Osteocyte (in vitro differentiated cells): ENCODE data around the gene GPX1. TPM values are rescaled to one million over a fixed set of nuclear protein-coding genes. Genes with fewer than 3 reads are reported as not detected.

Source experiments
- DNase-seq: peaks from one replicate; pipeline ENCODE4 v3.0.0; 2021; ENCODE audit warnings: mixed read lengths; ENCODE audit not compliant: unreplicated experiment; ENCODE audit errors: extremely low spot score
- H3K27ac Mint-ChIP-seq: one replicate; pipeline ENCODE4 v1.8.0; 2021; ENCODE audit warnings: mild to moderate bottlenecking, mixed read lengths; ENCODE audit not compliant: unreplicated experiment
- H3K27me3 Mint-ChIP-seq: one replicate; pipeline ENCODE4 v1.8.0; 2021; ENCODE audit warnings: mixed read lengths; ENCODE audit not compliant: unreplicated experiment
- H3K36me3 Mint-ChIP-seq: one replicate; pipeline ENCODE4 v1.8.0; 2021; ENCODE audit warnings: mixed read lengths; ENCODE audit not compliant: unreplicated experiment
- H3K4me1 Mint-ChIP-seq: one replicate; pipeline ENCODE4 v1.8.0; 2021; ENCODE audit warnings: mixed read lengths; ENCODE audit not compliant: unreplicated experiment
- H3K4me3 Mint-ChIP-seq: one replicate; pipeline ENCODE4 v1.8.0; 2021; ENCODE audit warnings: mild to moderate bottlenecking, moderate library complexity, mixed read lengths; ENCODE audit not compliant: unreplicated experiment
- H3K9me3 Mint-ChIP-seq: one replicate; pipeline ENCODE4 v1.8.0; 2021; ENCODE audit warnings: mixed read lengths; ENCODE audit not compliant: unreplicated experiment
- CTCF ChIP-seq: fragments of 200-600 bp; sonication (generic); IDR thresholded peaks from 2 replicates; pipeline ENCODE4 v1.5.0; 2021; ENCODE audit warnings: antibody characterized with exemption, mild to moderate bottlenecking, moderate library complexity
- total RNA-seq: library from RNA; stranded (reverse); gene quantifications from 2 replicates; pipeline ENCODE4 v1.2.1, GENCODE V29; 2021

GPX1 gene
- total RNA-seq, 1 donor from 2014 or later: 91.6 TPM

DNA sequence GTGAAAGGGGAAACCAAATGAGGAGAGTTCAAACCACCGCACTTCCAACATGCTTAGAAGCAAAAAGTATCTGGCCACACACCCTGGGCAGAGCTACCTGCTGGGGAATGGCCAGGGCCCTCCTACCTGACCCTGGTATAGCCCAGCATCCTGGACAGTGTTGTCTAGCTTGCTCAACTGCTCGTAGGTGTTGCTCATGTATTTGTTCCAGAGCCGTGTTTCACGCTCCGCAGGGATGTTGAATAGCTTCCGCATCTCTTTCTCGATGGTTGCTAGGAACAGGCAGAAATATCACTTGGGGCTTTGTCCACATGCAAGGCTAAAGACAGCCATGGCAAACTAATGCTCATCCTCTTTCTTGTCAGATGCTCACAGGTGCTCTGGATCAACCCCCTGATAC, 33.4 kb downstream of the GPX1 start:
- no peak overlapping the region for H3K4me3 Mint-ChIP-seq

DNA sequence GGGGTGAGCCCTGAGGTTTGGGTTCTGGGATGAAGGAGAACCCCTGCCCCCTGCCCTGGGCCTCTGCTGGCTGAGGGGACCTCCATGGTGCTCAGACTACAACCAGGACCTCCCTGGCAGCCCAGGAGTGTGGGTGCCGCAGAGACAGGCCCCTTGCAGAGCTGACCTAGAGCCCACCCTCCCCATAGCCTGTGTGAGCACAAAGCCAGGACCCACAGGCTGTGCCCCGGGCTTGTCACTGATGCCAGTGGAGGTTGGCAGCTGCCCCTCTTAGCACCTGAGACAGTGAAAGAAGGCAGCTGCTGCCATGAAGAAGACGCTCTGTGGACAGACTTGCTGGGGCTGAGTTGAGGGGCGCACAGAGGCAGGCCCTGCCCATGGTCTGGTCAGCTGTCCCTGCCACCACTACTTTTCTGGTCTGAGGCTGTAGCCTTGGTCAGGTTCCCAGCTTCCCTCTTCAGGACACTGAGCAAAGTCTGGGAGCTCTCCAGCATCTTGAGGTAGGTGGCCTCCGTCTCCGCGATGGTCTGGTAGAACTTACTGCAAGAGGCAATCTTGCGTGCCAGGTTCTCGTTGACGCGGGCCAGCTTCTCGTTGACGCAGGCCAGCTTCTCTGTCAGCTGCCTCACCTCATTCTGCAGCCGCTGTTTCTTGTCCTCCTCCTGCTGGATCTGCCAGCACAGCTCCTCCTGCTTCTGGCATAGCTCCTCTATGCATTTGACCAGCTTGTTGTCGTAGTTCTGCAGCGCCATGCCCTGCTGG, 41.3 kb downstream of the GPX1 start:
- Mint-ChIP-seq H3K4me1 (peaks cover 13% of the 10 kb centered on the region), H3K9me3 (no peaks in the 10 kb centered on the region), H3K36me3 (peaks cover 21% of the 10 kb centered on the region), H3K27ac (no peak overlapping the region), H3K4me3 (no peak overlapping the region), H3K27me3 (no peaks in the 10 kb centered on the region)
- TF ChIP-seq CTCF: no peak
- no peak for DNase-seq

More for the DNA sequence above, 33.4 kb downstream of the GPX1 start:
- Mint-ChIP-seq H3K4me1 (no peaks in the 10 kb centered on the region), H3K36me3 (peaks cover 53% of the 10 kb centered on the region), H3K27me3 (no peaks in the 10 kb centered on the region), H3K27ac (no peak overlapping the region), H3K9me3 (no peaks in the 10 kb centered on the region)
- no peak for DNase-seq
- TF ChIP-seq CTCF: no peak

DNA sequence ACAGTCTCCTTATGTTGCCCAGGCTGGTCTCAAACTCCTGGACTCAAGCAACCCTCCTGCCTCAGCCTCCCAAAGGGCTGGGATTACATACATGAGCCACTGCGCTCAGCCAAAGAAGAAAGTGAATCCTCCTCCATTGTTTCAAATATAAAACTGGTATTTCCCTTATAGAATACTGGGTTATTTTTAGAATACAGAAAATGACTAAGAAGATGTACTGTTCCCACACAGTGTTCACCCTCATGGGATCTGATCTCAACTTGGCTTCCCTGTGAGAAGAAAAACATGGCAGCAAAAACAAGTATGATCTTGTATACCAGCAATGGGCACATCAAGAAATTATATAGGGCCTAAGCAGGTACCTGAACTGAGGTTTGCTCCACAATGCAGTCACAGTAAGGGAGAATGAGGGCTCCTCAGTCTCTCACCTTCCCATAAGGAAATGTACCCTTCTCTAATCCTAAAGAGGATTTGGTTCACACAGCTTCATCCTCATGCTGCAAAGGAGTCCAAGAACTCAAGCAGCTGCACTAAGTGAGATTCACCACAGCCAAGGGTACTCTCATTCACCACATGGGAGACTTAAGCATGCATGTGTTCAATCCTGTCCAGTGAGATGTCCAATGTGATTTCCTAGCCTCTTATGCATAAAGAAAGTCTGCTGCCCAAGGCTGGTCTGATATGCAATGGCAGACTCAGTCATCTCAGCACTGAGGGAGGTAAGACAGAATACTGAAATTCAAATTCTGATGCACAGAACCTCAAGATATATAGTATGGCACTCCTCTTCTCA, 44.1 kb downstream of the GPX1 start:
- H3K4me3 Mint-ChIP-seq: no peak overlapping the region
- TF ChIP-seq CTCF: no peak
- no peak for DNase-seq
- no peaks in the 10 kb centered on the region for H3K27me3 Mint-ChIP-seq
- peak overlapping the region; percentile 74 for H3K27ac Mint-ChIP-seq
- no peaks in the 10 kb centered on the region for H3K9me3 Mint-ChIP-seq
- H3K36me3 Mint-ChIP-seq: peaks cover 20% of the 10 kb centered on the region
- peaks cover 13% of the 10 kb centered on the region for H3K4me1 Mint-ChIP-seq

DNA sequence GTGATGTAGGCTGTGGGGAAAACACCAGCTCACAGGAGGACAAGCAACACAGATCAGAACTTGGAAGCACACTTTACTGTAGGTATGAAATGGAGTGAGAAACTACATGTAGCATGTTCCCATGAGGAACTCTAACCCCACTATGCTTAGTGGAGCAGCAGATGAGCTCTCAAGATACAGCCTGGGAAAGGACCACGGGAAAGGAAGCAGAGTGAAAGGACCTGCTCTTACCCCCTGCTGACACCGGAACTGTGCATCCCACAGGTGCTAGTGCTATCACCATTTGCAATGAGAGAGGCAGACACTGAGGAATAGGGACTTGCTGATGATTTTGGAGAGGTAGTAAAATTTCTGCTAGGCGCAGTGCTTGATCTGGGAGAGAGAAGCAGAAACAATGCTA, 46.9 kb downstream of the GPX1 start:
- Mint-ChIP-seq H3K36me3 (peaks cover 28% of the 10 kb centered on the region), H3K4me1 (peaks cover 13% of the 10 kb centered on the region), H3K27ac (no peak overlapping the region), H3K27me3 (no peaks in the 10 kb centered on the region), H3K4me3 (no peak overlapping the region), H3K9me3 (no peaks in the 10 kb centered on the region)
- no peak for TF ChIP-seq CTCF
- DNase-seq: no peak

DNA sequence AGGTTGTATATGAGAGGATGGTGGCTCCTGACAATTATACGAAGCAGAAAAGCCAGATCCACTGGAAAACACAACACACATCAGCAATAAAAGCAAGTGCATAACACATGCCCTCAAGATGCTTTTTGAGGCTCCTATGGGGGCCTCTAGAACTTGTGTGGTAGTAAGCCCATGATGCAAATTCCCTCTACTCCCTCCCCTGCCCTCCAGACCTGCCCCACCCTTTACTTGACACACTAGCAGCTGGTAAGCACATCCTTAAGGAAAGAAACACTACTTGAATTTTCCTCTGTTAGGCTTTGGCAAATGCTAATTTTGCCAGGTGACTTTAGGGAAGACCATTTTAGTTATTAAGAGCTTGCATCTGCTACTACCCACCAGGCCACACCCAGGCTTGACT, 47.5 kb downstream of the GPX1 start:
- DNase-seq: no peak
- no peaks in the 10 kb centered on the region for H3K27me3 Mint-ChIP-seq
- H3K36me3 Mint-ChIP-seq: peaks cover 31% of the 10 kb centered on the region
- no peak for TF ChIP-seq CTCF
- H3K4me1 Mint-ChIP-seq: peaks cover 13% of the 10 kb centered on the region
- H3K27ac Mint-ChIP-seq: no peak overlapping the region
- H3K9me3 Mint-ChIP-seq: no peaks in the 10 kb centered on the region
- H3K4me3 Mint-ChIP-seq: no peak overlapping the region
